Endothelial cell of umbilical vein (primary cell): ENCODE measurements around the gene TBC1D7. TPM values are rescaled to one million over a fixed set of nuclear protein-coding genes. Genes with fewer than 3 reads are reported as not detected.

Source experiments
- BruUV-seq: library from RNA; stranded (reverse); fragments of 400-500 nt; replicated peaks from 2 replicates; lab custom pipeline; 2021; lab: Mats Ljungman, UMichigan
- CTCF ChIA-PET: fragments of 300-600, 350-600 bp; sonication (Branson Sonifier 250); formaldehyde crosslinking; loops from one replicate; lab custom pipeline; 2021; ENCODE audit warnings: antibody characterized with exemption, inconsistent platforms; lab: Charles Lee
- POLR2A ChIA-PET: fragments of 300-600, 350-600 bp; sonication (Branson Sonifier 250); formaldehyde crosslinking; loops from one replicate; lab custom pipeline; 2021; ENCODE audit warnings: antibody characterized with exemption, inconsistent platforms; lab: Charles Lee
- DNase-seq: peaks from one replicate; pipeline ENCODE4 v3.0.0-alpha.2; 2011; ENCODE audit warnings: low read depth, low spot score
- FAIRE-seq: peaks from 2 replicates; lab custom pipeline; 2011; peaks lifted over from hg19 to GRCh38; lab: Jason Lieb, UNC
- H2AFZ ChIP-seq: 2 replicates; pipeline ENCODE4 v1.6.0; 2012; ENCODE audit warnings: low read depth, low read length, control low read depth, inconsistent platforms
- H3K27ac ChIP-seq: 2 replicates; pipeline ENCODE4 v1.5.1; 2011; ENCODE audit warnings: low read depth, mild to moderate bottlenecking, control low read depth, low read length, moderate library complexity; ENCODE audit not compliant: insufficient read depth
- H3K27me3 ChIP-seq, 2 experiments: 2 replicates each; pipeline versions ENCODE4 v1.6.0 to v1.6.1; 2011; ENCODE audit warnings: low read length in 2 of 2, mixed read lengths in 1 of 2; ENCODE audit not compliant: control insufficient read depth in 2 of 2, insufficient read depth in 2 of 2
- H3K36me3 ChIP-seq, 2 experiments: 2 replicates in 1 of 2; 3 replicates in 1 of 2; pipeline ENCODE4 v1.5.1; 2011; ENCODE audit warnings: low read length in 2 of 2, mild to moderate bottlenecking in 1 of 2, moderate library complexity in 1 of 2; ENCODE audit not compliant: control insufficient read depth in 2 of 2, insufficient read depth in 2 of 2; ENCODE audit errors: extremely low read depth in 1 of 2
- H3K4me1 ChIP-seq: 3 replicates; pipeline ENCODE4 v1.5.1; 2011; ENCODE audit warnings: mild to moderate bottlenecking, low read length; ENCODE audit not compliant: control insufficient read depth, insufficient read depth; ENCODE audit errors: extremely low read depth
- H3K4me2 ChIP-seq: 2 replicates; pipeline ENCODE4 v1.6.1; 2011; ENCODE audit warnings: low read length, control low read depth, mixed read lengths; ENCODE audit not compliant: insufficient read depth
- H3K4me3 ChIP-seq, 3 experiments: fragments of 200-600 bp in 1 of 3; sonication (generic), shearing (Covaris generic) in 1 of 3; replicated peaks in 1 of 3; 2 replicates each; pipeline ENCODE4 v1.5.1; 2011 to 2016; ENCODE audit warnings: control low read depth in 3 of 3, low read length in 3 of 3, mild to moderate bottlenecking in 2 of 3, inconsistent platforms in 1 of 3, low read depth in 1 of 3, moderate library complexity in 1 of 3; ENCODE audit not compliant: insufficient read depth in 1 of 3
- H3K79me2 ChIP-seq: 2 replicates; pipeline ENCODE4 v1.6.0; 2012; ENCODE audit warnings: low read length, inconsistent platforms; ENCODE audit not compliant: control insufficient read depth, insufficient read depth
- H3K9ac ChIP-seq: replicated peaks from 2 replicates; pipeline ENCODE3; 2011; ENCODE audit warnings: low read length, control low read depth; ENCODE audit not compliant: insufficient read depth; ENCODE audit errors: extremely low read depth
- H3K9me1 ChIP-seq: replicated peaks from 3 replicates; pipeline ENCODE4 v1.6.0; 2011; ENCODE audit warnings: mild to moderate bottlenecking, low read length; ENCODE audit not compliant: control insufficient read depth, insufficient read depth; ENCODE audit errors: extremely low read depth
- H3K9me3 ChIP-seq: replicated peaks from 2 replicates; pipeline ENCODE4 v1.5.1; 2012; ENCODE audit warnings: low read length, inconsistent platforms; ENCODE audit not compliant: control insufficient read depth, insufficient read depth
- H4K20me1 ChIP-seq: replicated peaks from 2 replicates; pipeline ENCODE3; 2011; ENCODE audit warnings: mild to moderate bottlenecking, low read length; ENCODE audit not compliant: control insufficient read depth, insufficient read depth; ENCODE audit errors: extremely low read depth
- EZH2 ChIP-seq: IDR thresholded peaks from 2 replicates; pipeline ENCODE4 v1.6.1; 2012; ENCODE audit warnings: borderline replicate concordance, low read depth, mild to moderate bottlenecking, moderate library complexity, low read length, inconsistent platforms; ENCODE audit not compliant: severe bottlenecking
- FOS ChIP-seq: IDR thresholded peaks from 2 replicates; pipeline ENCODE4 v1.6.1; 2011; ENCODE audit warnings: mild to moderate bottlenecking, low read length, moderate library complexity, borderline replicate concordance; ENCODE audit not compliant: insufficient read depth
- GATA2 ChIP-seq: IDR thresholded peaks from 2 replicates; pipeline ENCODE4 v1.7.0; 2011; ENCODE audit warnings: low read depth, mild to moderate bottlenecking, moderate library complexity, mixed read lengths, low read length; ENCODE audit not compliant: insufficient read length, insufficient read depth
- JUN ChIP-seq: IDR thresholded peaks from 2 replicates; pipeline ENCODE4 v1.6.1; 2011; ENCODE audit warnings: borderline replicate concordance, low read depth; ENCODE audit not compliant: insufficient read length, insufficient read depth
- MYC ChIP-seq: IDR thresholded peaks from one replicate; pipeline ENCODE4 v1.6.1; 2011; ENCODE audit warnings: mild to moderate bottlenecking, low read depth, low read length
- POLR2A ChIP-seq: IDR thresholded peaks from 2 replicates; pipeline ENCODE4 v1.6.1; 2012; ENCODE audit warnings: low read depth, mild to moderate bottlenecking, control low read depth, low read length
- POLR2AphosphoS5 ChIP-seq: IDR thresholded peaks from 2 replicates; pipeline ENCODE4 v1.6.1; 2012; ENCODE audit warnings: low read depth, mild to moderate bottlenecking, control low read depth, low read length, moderate library complexity; ENCODE audit not compliant: insufficient read depth
- dilution Hi-C: fragments of 300-500 bp; cut with MboI; formaldehyde crosslinking; loops from one replicate; pipeline ENCODE4 v1.15.0; 2019; ENCODE audit warnings: low sequenced_read_pairs; ENCODE audit not compliant: extremely low pct_ligation_motif_present
- intact Hi-C: fragments of 100-400 bp; cut with micrococcal nuclease; formaldehyde crosslinking; loops from one replicate; pipeline ENCODE4 v1.10.0; 2022
- polyA plus RNA-seq, 4 experiments: library from polyadenylated mRNA; depleted of rRNA in 3 of 4; stranded (reverse) in 3 of 4; unstranded in 1 of 4; fragments of >200 nt; gene quantifications; 2 replicates each; pipeline versions ENCODE4 v1.2.1 to v1.2.3, GENCODE V29; 2011 to 2012; ENCODE audit warnings: missing spikeins in 1 of 4
- total RNA-seq: library from RNA; stranded (reverse); gene quantifications from 2 replicates; pipeline ENCODE4 v1.2.3, GENCODE V29; 2021
- TF ChIP-seq, protein P1 (sequence below): IDR thresholded peaks from 2 replicates; pipeline ENCODE4 v1.6.1; 2011; ENCODE audit not compliant: insufficient read depth, insufficient read length
- TF ChIP-seq, protein P2 (sequence below), 2 donors: IDR thresholded peaks; 1 replicate in 1 of 2; 2 replicates in 1 of 2; pipeline ENCODE4 v1.5.1; 2011; ENCODE audit warnings: low read length in 2 of 2, mild to moderate bottlenecking in 2 of 2, moderate library complexity in 2 of 2, control low read depth in 1 of 2, inconsistent platforms in 1 of 2, low read depth in 1 of 2; ENCODE audit not compliant: insufficient read depth in 1 of 2; ENCODE audit errors: extremely low read depth in 1 of 2

Gene TBC1D7
- total and polyA plus RNA-seq, 2 donors (not counting 3 experiments of a cell fraction or from before 2014, with no cell fraction given): 26.6 to 28.1 TPM

DNA sequence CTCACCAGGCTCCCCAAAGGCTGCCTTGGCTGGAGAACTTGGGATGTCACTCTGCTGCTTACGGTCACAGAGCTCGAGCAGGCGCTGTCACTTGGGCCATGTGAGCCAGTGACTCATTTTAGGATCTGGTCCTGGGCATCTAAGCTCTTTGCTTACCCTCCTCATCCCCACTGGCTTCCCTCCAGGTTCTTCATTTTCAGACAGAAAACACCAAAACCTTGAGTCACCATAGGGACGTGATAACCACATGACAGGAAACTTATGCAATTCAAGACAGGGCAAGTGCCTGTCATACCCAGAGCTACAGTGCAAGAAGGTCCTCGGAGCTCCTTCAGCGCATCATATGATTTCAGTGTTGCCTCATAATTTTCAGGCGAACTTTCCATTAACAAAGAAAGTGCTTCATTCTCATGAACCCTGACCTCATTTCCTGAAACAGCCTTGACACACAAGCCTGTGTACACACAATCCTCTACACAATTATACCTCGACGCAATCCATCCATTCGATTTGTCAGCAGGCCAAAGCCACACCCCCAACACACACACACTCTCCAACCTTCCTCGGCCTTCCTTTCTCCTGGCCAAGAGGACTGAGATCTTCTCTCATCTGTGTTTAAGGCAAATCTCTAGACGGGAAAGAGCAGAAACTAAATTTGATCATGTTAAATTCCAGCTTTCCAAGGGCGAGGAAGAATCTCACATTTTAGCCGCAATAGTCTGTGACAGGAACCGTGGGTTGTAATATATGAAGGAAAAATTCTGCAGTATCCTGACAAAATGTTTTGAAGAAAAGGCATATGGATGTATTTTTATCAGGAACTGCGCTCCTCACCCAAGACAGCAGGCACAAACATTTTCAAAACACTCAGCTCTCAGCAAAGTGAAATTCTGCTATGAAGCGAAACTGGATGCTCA is 25.3 kb downstream of the TBC1D7 start:
- dilution Hi-C loops: no loop called here
- H3K4me3 ChIP-seq: peak overlapping the region in 1 of 3 experiments; percentile 15
- ChIA-PET CTCF (interaction anchor here (0.7 to 3.5 kb wide), 14 partner anchors 10 to 392 kb away, joined by 3 to 23 read pairs (median 4); partner anchors contain the start of genes GFOD1, NOL7, SIRT5 and TBC1D7), POLR2A (interaction anchor here (0.8 to 1.0 kb wide), 3 partner anchors 26 to 345 kb away, joined by 3 to 5 read pairs (median 3); partner anchors contain the start of genes SIRT5 and TBC1D7)
- peak; percentile 95 for FAIRE-seq
- no peaks in the 10 kb centered on the region for H4K20me1 ChIP-seq
- peak overlapping the region; percentile 86 for H3K27ac ChIP-seq
- peak overlapping the region; percentile 2 for H2AFZ ChIP-seq
- peak; percentile 65 for TF ChIP-seq POLR2AphosphoS5
- TF ChIP-seq EZH2: no peak
- TF ChIP-seq, protein P1, sequence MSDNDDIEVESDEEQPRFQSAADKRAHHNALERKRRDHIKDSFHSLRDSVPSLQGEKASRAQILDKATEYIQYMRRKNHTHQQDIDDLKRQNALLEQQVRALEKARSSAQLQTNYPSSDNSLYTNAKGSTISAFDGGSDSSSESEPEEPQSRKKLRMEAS: peak; percentile 14
- TF ChIP-seq FOS: peak; percentile 77
- TF ChIP-seq MYC: no peak
- TF ChIP-seq JUN: peak; percentile 71
- TF ChIP-seq GATA2: no peak
- TF ChIP-seq POLR2A: no peak
- TF ChIP-seq, protein P2, sequence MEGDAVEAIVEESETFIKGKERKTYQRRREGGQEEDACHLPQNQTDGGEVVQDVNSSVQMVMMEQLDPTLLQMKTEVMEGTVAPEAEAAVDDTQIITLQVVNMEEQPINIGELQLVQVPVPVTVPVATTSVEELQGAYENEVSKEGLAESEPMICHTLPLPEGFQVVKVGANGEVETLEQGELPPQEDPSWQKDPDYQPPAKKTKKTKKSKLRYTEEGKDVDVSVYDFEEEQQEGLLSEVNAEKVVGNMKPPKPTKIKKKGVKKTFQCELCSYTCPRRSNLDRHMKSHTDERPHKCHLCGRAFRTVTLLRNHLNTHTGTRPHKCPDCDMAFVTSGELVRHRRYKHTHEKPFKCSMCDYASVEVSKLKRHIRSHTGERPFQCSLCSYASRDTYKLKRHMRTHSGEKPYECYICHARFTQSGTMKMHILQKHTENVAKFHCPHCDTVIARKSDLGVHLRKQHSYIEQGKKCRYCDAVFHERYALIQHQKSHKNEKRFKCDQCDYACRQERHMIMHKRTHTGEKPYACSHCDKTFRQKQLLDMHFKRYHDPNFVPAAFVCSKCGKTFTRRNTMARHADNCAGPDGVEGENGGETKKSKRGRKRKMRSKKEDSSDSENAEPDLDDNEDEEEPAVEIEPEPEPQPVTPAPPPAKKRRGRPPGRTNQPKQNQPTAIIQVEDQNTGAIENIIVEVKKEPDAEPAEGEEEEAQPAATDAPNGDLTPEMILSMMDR (IDR thresholded peaks at IDR 0.05; ENCODE audit: extremely low read depth in 1 of 2, insufficient read depth in 1 of 2, low read depth in 1 of 2, low read length in 2 of 2): no peak
- BruUV-seq: TSS peak; percentile 92
- peaks cover 0 to 6% of the 10 kb centered on the region in 2 experiments for H3K36me3 ChIP-seq
- no peaks in the 10 kb centered on the region for H3K27me3 ChIP-seq
- intact Hi-C loops: loop anchor here (1.0 to 10.0 kb wide), 8 partner anchors 25 to 668 kb away; partner anchors contain the start of genes NOL7, RANBP9 and TBC1D7
- peak overlapping the region; percentile 72 for H3K9ac ChIP-seq
- no peaks in the 10 kb centered on the region for H3K9me1 ChIP-seq
- DNase-seq: peak; percentile 93
- no peaks in the 10 kb centered on the region for H3K79me2 ChIP-seq
- peak overlapping the region; percentile 54 for H3K4me2 ChIP-seq
- H3K4me1 ChIP-seq: peaks cover 36% of the 10 kb centered on the region
- no peaks in the 10 kb centered on the region for H3K9me3 ChIP-seq
